ENCODE results near the gene METTL23. TPM values are rescaled to one million over a fixed set of nuclear protein-coding genes. Genes with fewer than 3 reads are reported as not detected.

METTL23 gene
- total and polyA plus RNA-seq, 2 experiments from 2014 or later = 41.6 to 55.9 TPM

- H2AFZ ChIP-seq = no peak overlapping the region
- peak overlapping the region; percentile 47; the same call in 1 of the 2 replicates for H3K27ac Mint-ChIP-seq
- no peaks in the 10 kb centered on the region for H3K36me3 ChIP-seq (ENCODE audit: insufficient read depth)
- no peaks in the 10 kb centered on the region for H3K9me3 Mint-ChIP-seq
- ATAC-seq = no peak
- no peak for DNase-seq (ENCODE audit: low spot score)
- H3K36me3 Mint-ChIP-seq (ENCODE audit: low read depth) = no peaks in the 10 kb centered on the region; the same call in 2 of the 3 replicates
- peaks cover 8% of the 10 kb centered on the region for H3K4me1 ChIP-seq (ENCODE audit: insufficient read depth)
- no peak overlapping the region; the same call in 2 of the 3 replicates for H3K4me3 Mint-ChIP-seq
- no peaks in the 10 kb centered on the region for H3K9me2 ChIP-seq (ENCODE audit: insufficient read depth)
- H3K27me3 Mint-ChIP-seq (ENCODE audit: insufficient read depth, low read depth, poor library complexity) = peaks cover 18% of the 10 kb centered on the region
- no peaks in the 10 kb centered on the region for H3K79me2 ChIP-seq (replicated peaks; ENCODE audit: insufficient read depth)
- no peaks in the 10 kb centered on the region for H3K27me3 ChIP-seq (ENCODE audit: insufficient read depth)
- H4K20me1 ChIP-seq (replicated peaks; ENCODE audit: insufficient read depth) = no peaks in the 10 kb centered on the region
- TF ChIP-seq ETS1 (IDR thresholded peaks at IDR 0.05) (no peak), REST (IDR thresholded peaks at IDR 0.05; ENCODE audit: unreplicated experiment) (no peak), POLR2AphosphoS5 (IDR thresholded peaks at IDR 0.05; ENCODE audit: low read depth) (no peak), NANOG (IDR thresholded peaks at IDR 0.05; ENCODE audit: borderline replicate concordance) (no peak), ZNF114 (CRISPR knock-in tag; IDR thresholded peaks at IDR 0.05) (no peak), CREB1 (CRISPR knock-in tag; IDR thresholded peaks at IDR 0.05; ENCODE audit: low read depth) (no peak), CTCF (conservative IDR thresholded peaks at IDR 0.05; ENCODE audit: low read depth in 2 of 2) (no peak), EZH2 (IDR thresholded peaks at IDR 0.05; ENCODE audit: low read depth, unreplicated experiment) (no peak), ZNF462 (CRISPR knock-in tag; IDR thresholded peaks at IDR 0.05) (no peak), JUNB (IDR thresholded peaks at IDR 0.05; ENCODE audit: unreplicated experiment) (no peak), EZH2phosphoT487 (IDR thresholded peaks at IDR 0.05; ENCODE audit: unreplicated experiment) (no peak), ZNF331 (CRISPR knock-in tag; IDR thresholded peaks at IDR 0.05; ENCODE audit: low read depth) (no peak), STAT1 (IDR thresholded peaks at IDR 0.05; ENCODE audit: unreplicated experiment) (no peak)
- no peak overlapping the region for H3K27ac ChIP-seq (ENCODE audit: low read depth)
- peak overlapping the region; percentile 3; the same call in 1 of the 2 replicates for H3K4me2 ChIP-seq
- peaks cover 52% of the 10 kb centered on the region for H3K4me1 Mint-ChIP-seq
- no peak overlapping the region for H3K4me3 ChIP-seq
- H3F3A ChIP-seq (replicated peaks; ENCODE audit: low read depth) = no peaks in the 10 kb centered on the region
Observed at GRCh38 chr17:76683921-76684745, 42.5 kb upstream of the METTL23 start.

Measured in GM23338 (cell line).